GM15510 (cell line): ENCODE data around the gene UIMC1.
A peak's percentile ranks its signal among the peaks of the same experiment; 100 is the strongest.

Experiments used
- POLR2A ChIP-seq: IDR thresholded peaks from 3 replicates; pipeline ENCODE4 v1.6.1; 2011; ENCODE audit warnings: borderline replicate concordance; ENCODE audit not compliant: insufficient read length; ENCODE audit errors: extremely low read depth

The UIMC1 gene

DNA sequence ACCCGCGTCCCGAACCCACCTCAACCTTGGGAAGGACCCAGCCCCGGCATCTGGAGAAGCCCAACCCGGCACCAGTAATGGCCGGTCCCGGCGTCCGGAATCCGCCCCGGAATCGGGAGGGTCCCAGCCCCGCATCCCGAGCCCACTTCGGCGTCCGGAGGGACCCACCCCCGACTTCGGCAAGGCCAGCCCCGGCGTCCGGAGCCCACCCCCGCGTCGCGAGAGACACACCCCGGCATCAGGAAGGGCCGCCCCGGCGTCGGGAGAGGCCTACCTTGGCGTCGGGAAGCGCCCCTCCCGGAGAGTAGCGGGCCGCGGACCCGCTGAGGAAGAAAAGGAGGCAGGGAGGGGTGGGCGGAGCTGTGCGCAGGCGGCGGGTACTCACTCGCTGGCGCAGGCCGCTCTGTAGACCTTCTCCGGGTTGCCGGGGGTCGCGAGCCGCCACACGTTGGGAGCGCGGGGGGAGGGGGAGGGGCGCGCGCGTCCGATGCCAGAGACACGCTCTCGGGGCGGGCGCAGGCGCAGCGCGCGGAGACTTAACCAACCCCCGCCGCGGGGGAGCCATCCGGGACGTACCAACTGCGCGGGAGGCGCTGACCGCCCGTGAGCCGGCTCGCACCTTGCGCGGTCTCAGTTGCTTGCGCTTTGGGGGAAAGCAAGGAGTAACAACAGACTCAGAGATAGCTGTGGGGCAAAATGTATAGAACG is at the start of gene UIMC1:
Gene UIMC1 (minus strand): TSS at position 515 of the 708 bp plus-strand sequence. CDS start 24,164 bp downstream, outside the sequence.
- peak; percentile 57 for TF ChIP-seq POLR2A

DNA sequence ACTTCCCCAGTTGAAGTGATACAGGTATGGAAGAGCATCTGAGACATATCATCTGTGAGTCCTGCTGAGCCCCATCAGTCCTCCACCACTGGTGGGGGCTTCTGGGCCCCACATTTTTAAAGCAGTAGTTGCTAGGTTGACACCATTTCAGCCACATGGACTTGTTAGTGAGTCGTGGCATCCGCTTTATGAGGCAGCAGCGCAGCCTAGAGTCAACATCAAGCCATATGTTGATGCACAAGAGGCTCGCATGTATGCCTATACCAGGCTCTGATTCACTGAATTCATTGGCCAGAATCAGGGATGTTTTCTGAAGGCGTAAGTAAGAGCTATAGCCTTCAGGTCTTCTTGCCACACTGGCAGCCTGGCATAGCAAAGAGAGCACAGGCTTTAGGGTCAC is 42.7 kb upstream of the UIMC1 start:
- TF ChIP-seq POLR2A = no peak

DNA sequence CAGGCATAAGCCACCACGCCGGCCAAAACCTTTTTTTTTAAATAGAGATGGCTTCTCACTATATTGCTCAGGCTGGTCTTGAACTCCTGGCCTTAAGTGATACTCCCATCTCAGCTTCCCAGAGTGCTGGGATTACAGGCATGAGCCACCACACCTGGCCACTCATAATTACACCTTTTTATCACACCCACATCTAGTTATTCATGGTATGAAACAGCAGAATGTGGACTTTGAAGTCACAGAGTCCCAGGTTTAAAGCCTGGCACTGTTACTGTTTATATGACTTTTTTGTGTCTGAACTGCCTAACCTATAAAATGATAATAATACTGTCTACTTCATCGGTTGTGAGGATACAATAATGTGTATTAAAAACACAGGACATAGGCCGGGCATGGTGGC is 39.1 kb upstream of the UIMC1 start:
- no peak for TF ChIP-seq POLR2A

DNA sequence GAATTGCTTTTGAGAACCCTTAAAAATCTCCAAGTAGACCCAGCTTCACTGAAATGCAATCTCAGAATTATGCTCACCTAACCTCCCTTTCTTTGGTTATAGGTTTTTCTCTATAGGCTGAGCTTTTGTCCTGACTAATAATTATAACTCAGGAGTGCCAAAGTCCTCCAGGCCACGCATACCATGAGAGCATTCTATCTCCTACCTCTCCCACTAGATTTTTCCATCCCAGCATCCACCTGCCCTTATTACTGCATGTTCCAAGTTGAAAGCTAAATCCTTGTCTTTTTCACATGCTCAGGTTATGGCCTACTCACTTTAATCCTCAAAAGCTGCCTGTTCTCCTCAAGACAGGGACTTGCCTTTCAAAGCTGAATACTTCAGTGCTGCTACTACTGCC is 38.1 kb upstream of the UIMC1 start:
- TF ChIP-seq POLR2A = no peak

DNA sequence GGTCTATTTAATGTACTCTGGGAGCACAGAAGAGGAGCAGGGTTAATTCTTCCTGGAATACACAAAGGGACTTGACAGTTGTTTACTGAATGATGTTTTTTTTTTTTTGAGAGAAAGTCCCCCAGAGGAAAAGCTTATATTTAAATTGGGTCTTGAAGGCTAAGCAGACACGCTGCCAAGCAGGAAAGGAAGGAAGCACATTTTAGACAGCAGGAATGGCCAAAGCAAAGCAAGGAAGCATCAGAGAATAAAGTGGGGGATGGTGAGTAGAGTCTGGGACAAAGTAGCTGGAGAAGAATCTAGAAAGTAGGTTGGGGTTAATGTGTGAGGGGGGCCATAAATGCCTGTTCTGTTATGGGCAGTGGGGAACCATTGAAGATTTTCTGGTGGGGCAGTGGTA is 37.4 kb upstream of the UIMC1 start:
- TF ChIP-seq POLR2A = no peak

DNA sequence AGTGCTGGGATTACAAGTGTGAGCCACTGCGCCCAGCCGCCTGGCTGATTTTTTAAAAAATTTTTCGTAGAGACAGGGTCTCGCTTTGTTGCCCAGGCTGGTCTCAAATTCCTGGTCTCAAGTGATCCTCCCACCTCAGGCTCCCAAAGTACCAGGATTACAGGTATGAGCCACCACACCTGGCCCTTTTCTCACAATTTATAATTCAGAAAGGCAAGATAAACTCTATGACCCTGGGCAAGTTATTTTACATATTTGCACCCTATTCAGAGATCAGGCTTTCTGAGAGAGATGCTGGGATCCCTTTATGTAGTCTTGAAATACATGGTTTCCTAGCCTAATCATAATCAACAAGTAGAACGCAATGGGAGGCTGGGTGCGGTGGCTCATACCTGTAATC is 36.5 kb upstream of the UIMC1 start:
- TF ChIP-seq POLR2A = no peak

DNA sequence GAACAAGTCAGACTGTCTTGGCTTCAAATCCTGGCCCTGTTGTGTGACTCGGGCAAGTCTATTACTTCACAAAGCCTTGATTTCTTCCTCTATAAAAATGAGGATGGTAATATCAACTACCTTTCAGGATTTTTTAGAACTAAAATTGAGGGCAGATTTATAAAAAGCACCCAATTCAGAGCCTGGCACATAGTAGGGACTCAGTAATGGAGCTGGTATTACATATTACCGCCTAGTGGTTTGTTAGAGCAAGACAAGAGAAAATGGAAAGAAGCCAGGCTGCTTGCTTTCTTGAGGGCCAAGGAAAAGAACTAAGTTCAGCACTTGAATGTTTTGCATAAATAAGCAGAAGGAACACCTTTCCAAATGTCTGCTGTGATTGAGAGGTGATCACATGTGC is 35.4 kb upstream of the UIMC1 start:
- TF ChIP-seq POLR2A = no peak

DNA sequence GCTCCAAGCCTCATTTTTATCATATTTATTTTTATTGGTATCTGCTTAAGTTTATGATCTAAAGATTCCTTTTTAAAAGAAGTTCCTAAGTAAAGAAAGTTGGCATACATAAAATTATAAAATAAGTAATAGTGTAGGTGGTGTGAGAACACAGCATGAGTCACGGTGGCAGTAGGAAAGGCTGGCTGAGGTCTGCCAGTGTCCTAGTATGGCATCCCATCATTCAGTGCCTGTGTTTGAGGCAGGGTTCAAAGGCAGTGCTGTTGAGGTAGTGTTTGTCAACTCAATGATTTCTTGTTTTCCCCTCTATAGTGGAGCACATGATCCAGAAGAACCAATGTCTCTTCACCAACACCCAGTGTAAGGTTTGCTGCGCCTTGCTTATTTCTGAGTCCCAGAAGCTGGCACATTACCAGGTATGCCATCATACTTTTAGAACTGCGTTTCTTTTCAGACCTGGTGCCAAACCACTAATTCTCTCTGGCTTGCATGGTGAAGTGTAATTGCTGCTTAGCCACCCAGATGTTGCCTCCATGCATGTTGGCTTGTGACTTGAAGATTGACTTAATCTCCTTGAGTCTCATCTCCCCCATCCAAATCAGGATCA is 34.3 kb upstream of the UIMC1 start:
- TF ChIP-seq POLR2A = no peak

DNA sequence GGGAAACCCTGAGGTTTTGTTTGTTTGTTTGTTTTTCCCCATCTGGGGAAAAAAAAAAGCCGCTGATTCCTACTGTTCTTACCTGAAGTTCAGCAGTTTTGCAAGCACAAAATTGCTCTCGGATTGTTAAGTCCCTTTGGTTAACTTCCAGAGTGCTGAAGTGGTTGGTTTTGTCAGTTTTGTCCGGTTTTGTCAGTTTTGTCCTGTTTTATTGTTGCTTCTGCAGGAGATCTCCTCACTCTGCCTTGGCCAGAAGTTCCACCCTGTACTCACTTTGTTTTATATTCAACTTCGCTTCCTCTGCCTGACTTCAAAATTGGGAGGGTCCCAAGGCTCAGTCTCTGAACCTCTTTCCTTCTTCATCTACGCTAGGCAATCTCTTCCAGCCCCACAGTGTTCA is 30.3 kb upstream of the UIMC1 start:
- TF ChIP-seq POLR2A = no peak

DNA sequence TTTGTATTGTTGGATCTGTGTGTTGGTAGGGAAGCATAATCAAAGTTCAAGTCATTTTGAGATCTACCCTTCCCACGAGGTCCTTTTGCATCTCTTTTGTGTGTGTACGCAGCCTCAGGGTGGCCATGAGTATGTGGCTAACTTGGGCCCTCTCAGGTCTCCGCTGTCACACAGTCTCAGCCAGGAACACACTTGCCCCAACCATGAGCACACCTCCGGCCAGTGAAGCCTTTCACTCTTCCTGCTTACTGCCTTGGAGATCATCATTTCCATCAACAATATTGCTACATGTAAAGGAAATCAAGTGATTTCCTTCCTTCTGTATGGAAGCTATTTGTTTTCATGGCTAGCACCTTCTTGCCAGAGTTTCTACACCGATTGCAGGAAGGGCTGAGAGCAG is 29.9 kb upstream of the UIMC1 start:
- no peak for TF ChIP-seq POLR2A

DNA sequence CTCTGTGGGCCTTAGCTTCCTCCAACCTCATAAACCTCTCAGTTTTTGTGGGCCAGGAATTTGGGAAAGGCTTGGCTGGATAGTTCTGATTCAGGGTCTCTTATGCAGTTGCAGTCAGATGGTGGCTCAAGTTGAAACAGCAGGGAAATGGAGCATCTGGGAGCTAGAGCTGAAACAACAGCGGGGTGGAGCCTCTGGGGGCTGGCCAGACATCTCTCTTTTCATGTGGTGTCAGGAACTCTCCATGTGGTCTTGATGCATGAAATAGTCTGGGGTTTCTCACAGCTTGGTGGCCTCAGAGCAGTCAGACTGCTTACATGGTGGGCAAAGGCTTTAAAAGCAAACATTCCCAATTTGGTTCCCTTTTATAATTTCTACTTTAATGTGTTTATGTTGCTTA is 29.4 kb upstream of the UIMC1 start:
- TF ChIP-seq POLR2A = no peak

DNA sequence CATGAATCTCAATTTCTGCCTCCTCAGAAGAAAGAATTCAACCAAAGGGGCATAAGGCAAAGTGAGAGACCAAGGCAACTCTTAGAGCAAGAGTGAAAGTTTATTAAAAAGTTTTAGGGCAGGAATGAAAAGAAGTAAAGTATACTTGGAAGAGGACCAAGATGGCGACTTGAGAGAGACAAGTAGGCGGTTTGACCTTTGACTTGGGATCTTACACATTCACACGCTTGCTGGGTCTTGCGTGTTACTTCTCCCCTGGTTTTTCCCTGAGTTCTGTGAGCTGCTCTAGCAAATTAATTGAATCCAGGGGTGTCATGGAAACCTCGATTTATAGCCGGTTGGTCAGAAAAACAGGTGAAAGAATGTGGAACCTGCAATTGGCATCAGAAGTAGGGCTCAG is 22.9 kb upstream of the UIMC1 start:
- TF ChIP-seq POLR2A = no peak

DNA sequence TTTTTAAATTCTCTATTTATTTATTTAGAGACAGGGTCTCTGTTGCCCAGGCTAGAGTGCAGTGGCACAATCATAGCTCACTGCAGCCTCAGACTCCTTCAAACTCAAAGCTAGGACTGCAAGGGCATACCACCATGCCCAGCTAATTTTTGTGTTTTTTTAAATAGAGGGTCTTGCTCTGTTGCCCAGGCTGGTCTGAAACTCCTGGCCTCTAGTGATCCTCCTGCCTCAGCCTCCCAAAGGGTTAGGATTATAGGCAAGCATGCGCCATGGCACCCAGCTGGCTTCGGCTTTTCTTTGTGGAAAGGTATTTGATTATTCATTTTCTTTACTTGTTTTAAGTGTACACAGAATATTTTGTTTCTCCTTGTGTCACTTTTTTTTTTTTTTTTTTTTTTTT is 21.1 kb upstream of the UIMC1 start:
- no peak for TF ChIP-seq POLR2A

DNA sequence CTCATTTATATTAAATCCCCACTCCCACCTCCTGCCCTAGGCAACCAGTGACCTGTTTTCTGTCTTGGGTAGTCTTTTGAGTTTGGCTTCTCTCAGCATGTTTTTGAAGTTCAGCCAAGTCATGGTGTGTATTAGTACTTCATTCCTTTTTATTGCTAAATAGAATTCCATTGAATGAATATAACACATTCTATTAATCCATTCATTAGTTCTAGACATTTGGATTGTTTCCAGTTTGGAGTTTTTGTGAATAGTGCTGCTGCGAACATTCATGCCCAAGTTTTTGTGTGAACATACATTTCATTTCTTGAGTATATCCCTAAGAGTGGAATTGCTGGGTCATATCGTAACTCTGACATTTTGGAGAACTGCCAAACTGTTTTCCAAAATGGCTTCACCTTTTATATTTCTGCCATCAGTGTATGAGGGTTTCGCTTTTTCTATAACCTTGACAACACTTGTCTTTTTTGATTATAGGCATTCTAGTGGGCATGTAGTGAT is 18.6 kb upstream of the UIMC1 start:
- TF ChIP-seq POLR2A = no peak

DNA sequence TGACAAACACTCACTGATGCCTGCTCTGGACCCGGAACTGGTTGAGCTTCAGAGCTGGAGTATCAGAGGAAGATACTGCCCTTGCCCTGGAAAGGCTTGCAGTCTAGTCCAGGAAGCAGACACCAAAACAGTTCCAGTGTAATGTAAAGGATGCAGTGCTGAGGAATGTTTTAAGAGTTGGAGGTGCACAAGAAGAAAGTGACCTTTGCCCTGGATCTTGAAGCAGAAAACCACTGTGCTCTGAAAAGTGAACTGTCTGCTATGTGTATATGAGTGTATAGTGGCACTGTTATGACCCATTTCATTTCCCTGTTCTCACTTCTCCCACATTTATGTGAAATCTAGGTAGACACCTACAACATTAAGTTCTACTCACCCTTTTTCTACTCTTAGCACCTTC is 18.0 kb upstream of the UIMC1 start:
- no peak for TF ChIP-seq POLR2A

DNA sequence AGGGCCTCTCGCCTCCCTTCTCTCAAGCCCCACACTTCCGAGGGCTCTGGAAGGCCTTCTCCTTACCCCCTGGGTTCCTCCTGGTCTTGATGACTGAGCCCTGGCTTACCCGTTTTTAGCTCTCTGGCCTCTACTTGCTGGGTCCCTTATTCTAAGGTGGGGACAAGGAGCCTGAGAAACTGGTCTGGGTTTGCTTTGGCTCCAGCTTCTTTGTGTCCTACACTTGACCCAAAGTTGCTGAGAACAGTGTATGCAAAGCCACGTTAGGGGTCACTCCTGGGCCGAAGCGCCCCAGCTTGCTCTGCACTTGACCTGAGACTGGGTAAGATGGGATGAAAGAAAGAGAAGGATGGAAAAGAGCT is 16.7 kb upstream of the UIMC1 start:
- no peak for TF ChIP-seq POLR2A
